Lower lobe of right lung (tissue), 2 donors: ENCODE measurements around the gene C3orf49. TPM values are rescaled to one million over a fixed set of nuclear protein-coding genes. Genes with fewer than 3 reads are reported as not detected.

Source experiments
- ATAC-seq, 2 donors: fragments of 200-7000 bp; cut with Tn5 transposase; one replicate each; pipeline ENCODE4 v1.9.1; 2020 to 2022; ENCODE audit warnings: mild to moderate bottlenecking in 2 of 2, moderate library complexity in 2 of 2
- DNase-seq: peaks from one replicate; pipeline ENCODE4 v3.0.0-alpha.2; 2020
- H3K27ac ChIP-seq: fragments of 200-600 bp; one replicate; pipeline ENCODE4 v1.8.0; 2022
- H3K27me3 ChIP-seq: fragments of 200-600 bp; one replicate; pipeline ENCODE4 v1.8.0; 2022; ENCODE audit warnings: low read depth
- H3K36me3 ChIP-seq: fragments of 200-600 bp; one replicate; pipeline ENCODE4 v1.8.0; 2022; ENCODE audit warnings: mild to moderate bottlenecking
- H3K4me1 ChIP-seq: fragments of 200-600 bp; one replicate; pipeline ENCODE4 v1.8.0; 2022
- H3K4me3 ChIP-seq: fragments of 200-600 bp; one replicate; pipeline ENCODE4 v1.8.0; 2022; ENCODE audit warnings: mild to moderate bottlenecking
- H3K9me3 ChIP-seq: fragments of 200-600 bp; one replicate; pipeline ENCODE4 v1.8.0; 2022
- CTCF ChIP-seq: fragments of 200-600 bp; IDR thresholded peaks from one replicate; pipeline ENCODE4 v1.8.0; 2022; ENCODE audit warnings: antibody characterized with exemption, mild to moderate bottlenecking
- intact Hi-C: fragments of 100-400 bp; cut with DNase I; formaldehyde crosslinking; loops from one replicate; pipeline ENCODE4 v1.11.0; 2022
- total RNA-seq: library from RNA; stranded (reverse); fragmentation: NEBNext Ultra II Directional; extraction: Animal tissue kit (Norgen Biotek cat#: 25700); gene quantifications from one replicate; pipeline ENCODE4 v1.2.1, GENCODE V29; 2021
- donor health status: DM: no; HTN: yes; CAD: no; lungs with severe emphysema.

The C3orf49 gene
- total RNA-seq, 1 donor from 2014 or later: not detected

GRCh38 chr3:63830526-63830925 lies 11.4 kb downstream of the C3orf49 start:
- H3K27me3 ChIP-seq: no peaks in the 10 kb centered on the region
- no peaks in the 10 kb centered on the region for H3K4me1 ChIP-seq
- DNase-seq (no peak), ATAC-seq (no peak)
- TF ChIP-seq CTCF: no peak
- peaks cover 61% of the 10 kb centered on the region for H3K36me3 ChIP-seq
- no peak overlapping the region for H3K4me3 ChIP-seq
- H3K9me3 ChIP-seq: no peaks in the 10 kb centered on the region
- intact Hi-C loops: no loop called here
- no peak overlapping the region for H3K27ac ChIP-seq

- DNase-seq (no peak), ATAC-seq (no peak)
- H3K27me3 ChIP-seq: no peaks in the 10 kb centered on the region
- intact Hi-C loops: no loop called here
- no peaks in the 10 kb centered on the region for H3K4me1 ChIP-seq
- no peak for TF ChIP-seq CTCF
- H3K9me3 ChIP-seq: no peaks in the 10 kb centered on the region
- peaks cover 70% of the 10 kb centered on the region for H3K36me3 ChIP-seq
- no peak overlapping the region for H3K27ac ChIP-seq
- H3K4me3 ChIP-seq: no peak overlapping the region
These were observed 13.3 kb downstream of the C3orf49 start for GRCh38 chr3:63832395-63832794.

GRCh38 chr3:63841704-63842103 lies 22.6 kb downstream of the C3orf49 start:
- Histone ChIP-seq H3K27me3 (no peaks in the 10 kb centered on the region), H3K4me1 (no peaks in the 10 kb centered on the region), H3K27ac (no peak overlapping the region), H3K4me3 (no peak overlapping the region), H3K36me3 (no peaks in the 10 kb centered on the region), H3K9me3 (no peaks in the 10 kb centered on the region)
- ATAC-seq (no peak), DNase-seq (no peak)
- TF ChIP-seq CTCF: no peak
- intact Hi-C loops: no loop called here

- ATAC-seq (no peak), DNase-seq (no peak)
- no peaks in the 10 kb centered on the region for H3K9me3 ChIP-seq
- no peaks in the 10 kb centered on the region for H3K4me1 ChIP-seq
- no peak overlapping the region for H3K27ac ChIP-seq
- no peaks in the 10 kb centered on the region for H3K27me3 ChIP-seq
- intact Hi-C loops: no loop called here
- TF ChIP-seq CTCF: no peak
- H3K4me3 ChIP-seq: no peak overlapping the region
- no peaks in the 10 kb centered on the region for H3K36me3 ChIP-seq
These were observed 23.0 kb downstream of the C3orf49 start for GRCh38 chr3:63842127-63842526.

- no peak overlapping the region for H3K4me3 ChIP-seq
- DNase-seq (no peak), ATAC-seq (no peak)
- no peaks in the 10 kb centered on the region for H3K36me3 ChIP-seq
- no peaks in the 10 kb centered on the region for H3K27me3 ChIP-seq
- TF ChIP-seq CTCF: no peak
- intact Hi-C loops: no loop called here
- H3K4me1 ChIP-seq: no peaks in the 10 kb centered on the region
- no peak overlapping the region for H3K27ac ChIP-seq
- H3K9me3 ChIP-seq: no peaks in the 10 kb centered on the region
These were observed 26.1 kb downstream of the C3orf49 start for GRCh38 chr3:63845215-63845614.
